ENCODE data around the gene GPR68. TPM values are rescaled to one million over a fixed set of nuclear protein-coding genes. Genes with fewer than 3 reads are reported as not detected.

The GPR68 gene
- total and polyA plus RNA-seq, 2 of the 4 experiments (the other 2 are of a cell fraction), result 0.72 to 0.94 TPM

- ATAC-seq (ENCODE audit: low read depth) (no peak), DNase-seq (no peak)
- no peak overlapping the region for H3K4me2 ChIP-seq (ENCODE audit: low read depth, low read length)
- no peak overlapping the region for H3K18ac ChIP-seq (ENCODE audit: low read depth, low read length)
- TF ChIP-seq SMC3 (IDR thresholded peaks at IDR 0.05; ENCODE audit: low read depth, low read length), result no peak
- no peak for TF ChIP-seq NFE2L2 (IDR thresholded peaks at IDR 0.05; ENCODE audit: low read depth, low read length)
- no peak for TF ChIP-seq MAFK (IDR thresholded peaks at IDR 0.05; ENCODE audit: low read depth, low read length)
- TF ChIP-seq BHLHE40 (IDR thresholded peaks at IDR 0.05; ENCODE audit: low read depth, low read length), result no peak
- no peak for TF ChIP-seq USF2 (IDR thresholded peaks at IDR 0.05; ENCODE audit: low read depth, low read length)
- no peak for TF ChIP-seq MAZ (IDR thresholded peaks at IDR 0.05; ENCODE audit: borderline replicate concordance, low read depth, low read length)
- no peak for TF ChIP-seq FOS (IDR thresholded peaks at IDR 0.05; ENCODE audit: low read depth, low read length)
- no peak overlapping the region for H2BK15ac ChIP-seq (ENCODE audit: low read depth, low read length)
- in situ Hi-C loops (cut with MboI; ENCODE audit: low sequenced_read_pairs), result no loop called here
- peaks cover 3% of the 10 kb centered on the region; the same call in 1 of the 2 replicates for H3K9me3 ChIP-seq (ENCODE audit: control insufficient read depth, insufficient read depth, low read length)
- H4K5ac ChIP-seq (ENCODE audit: low read depth, low read length), result no peak overlapping the region
- intact Hi-C loops (cut with micrococcal nuclease), result no loop called here
- no peak overlapping the region for H2BK20ac ChIP-seq (ENCODE audit: low read depth, low read length)
- H3K23ac ChIP-seq (ENCODE audit: low read depth, low read length), result no peak overlapping the region
- dilution Hi-C loops (cut with HindIII; ENCODE audit: low sequenced_read_pairs, unreplicated experiment), result no loop called here
- no peak overlapping the region for H4K8ac ChIP-seq (ENCODE audit: low read depth in 2 of 2, low read length in 2 of 2)
- H3K4ac ChIP-seq (ENCODE audit: low read depth, low read length), result no peak overlapping the region
- no peaks in the 10 kb centered on the region for H3K36me3 ChIP-seq (ENCODE audit: control insufficient read depth, insufficient read depth, low read length)
- CTCF ChIA-PET, result interaction anchor here (0.6 kb wide), 2 partner anchors 467 to 1981 kb away, joined by 3 to 5 read pairs; no protein-coding TSS in a partner anchor
- BruUV-seq (replicated peaks), result no TSS peak
- no peaks in the 10 kb centered on the region for H3K9me1 ChIP-seq (ENCODE audit: insufficient read depth, low read length)
- H3K4me1 ChIP-seq (ENCODE audit: control insufficient read depth, insufficient read depth, low read length), result no peaks in the 10 kb centered on the region; the same call in 1 of the 2 replicates
- no peak overlapping the region for H2AFZ ChIP-seq (replicated peaks; ENCODE audit: low read length, poor library complexity)
- no peak overlapping the region for H3K56ac ChIP-seq (ENCODE audit: extremely low read depth, insufficient read depth, low read length)
- H4K20me1 ChIP-seq (ENCODE audit: insufficient read depth, low read length), result no peaks in the 10 kb centered on the region
- no peak overlapping the region for H2AK5ac ChIP-seq (ENCODE audit: low read depth, low read length)
- H2AK9ac ChIP-seq (replicated peaks; ENCODE audit: low read depth, low read length, poor library complexity), result no peak overlapping the region
- no peak overlapping the region for H3K4me3 ChIP-seq (ENCODE audit: insufficient read depth, low read depth, low read length)
- no peak overlapping the region for H2BK5ac ChIP-seq (ENCODE audit: low read depth, low read length, poor library complexity, severe bottlenecking)
- H3K27ac ChIP-seq (ENCODE audit: insufficient read depth, low read length), result no peak overlapping the region
- H3K9ac ChIP-seq (ENCODE audit: low read depth, low read length), result no peak overlapping the region
- no peak overlapping the region for H3K14ac ChIP-seq (replicated peaks; ENCODE audit: low read depth, low read length)
- POLR2A ChIA-PET (ENCODE audit: unreplicated experiment), result no interaction called here
- WGBS, 2 experiments (ENCODE audit: extremely low coverage in 2 of 2, insufficient read length in 1 of 2), result 100% methylated on average over 1 of the region's 2 CpGs; no CpG with 5 or more reads in 1 of the 2 experiments
- no peak overlapping the region for H2BK120ac ChIP-seq (ENCODE audit: low read depth, low read length)
- H4K91ac ChIP-seq (ENCODE audit: insufficient read depth, low read depth, low read length), result no peak overlapping the region
- no peaks in the 10 kb centered on the region for H3K79me1 ChIP-seq (ENCODE audit: low read depth in 1 of 2, low read length in 2 of 2)
- H3K27me3 ChIP-seq (ENCODE audit: control insufficient read depth, insufficient read depth, low read length), result peaks cover 30% of the 10 kb centered on the region
Observed at GRCh38 chr14:91263329-91263728, 18.8 kb upstream of the GPR68 start.

Data from IMR-90 (cell line).